GM19395 (cell line): ENCODE measurements around the gene ABHD11.
"Not testable (repeated sequence)": the region's sequence is repeated elsewhere in the genome, so short reads cannot be mapped to it uniquely, and the experiment has no call there.

Experiments
- ATAC-seq: cut with Tn5 transposase; IDR thresholded peaks from one replicate; pipeline ENCODE4 v1.9.1; 2021; ENCODE audit warnings: mild to moderate bottlenecking, moderate library complexity; ENCODE audit not compliant: unreplicated experiment

The ABHD11 gene

DNA sequence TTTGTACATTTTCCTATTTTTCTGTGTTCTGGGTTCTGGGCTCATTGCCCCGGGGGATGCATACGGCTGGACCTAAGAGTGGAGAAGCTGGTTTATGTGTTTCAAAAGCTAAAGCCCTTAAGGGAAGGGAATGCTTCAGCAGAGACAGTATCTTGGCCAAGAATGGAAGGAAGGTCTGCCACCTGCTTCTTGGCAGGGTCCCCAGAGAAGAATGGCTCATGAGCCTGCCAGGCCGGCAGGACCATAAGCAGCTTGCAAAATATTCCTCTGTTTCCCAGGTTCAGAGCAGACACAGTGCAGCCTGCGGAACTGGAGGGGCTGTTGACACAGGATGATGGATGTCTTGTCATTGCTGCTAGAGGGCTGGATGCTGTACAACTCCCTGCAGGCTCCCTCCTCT, 7.8 kb upstream of the ABHD11 start:
- no peak for ATAC-seq

DNA sequence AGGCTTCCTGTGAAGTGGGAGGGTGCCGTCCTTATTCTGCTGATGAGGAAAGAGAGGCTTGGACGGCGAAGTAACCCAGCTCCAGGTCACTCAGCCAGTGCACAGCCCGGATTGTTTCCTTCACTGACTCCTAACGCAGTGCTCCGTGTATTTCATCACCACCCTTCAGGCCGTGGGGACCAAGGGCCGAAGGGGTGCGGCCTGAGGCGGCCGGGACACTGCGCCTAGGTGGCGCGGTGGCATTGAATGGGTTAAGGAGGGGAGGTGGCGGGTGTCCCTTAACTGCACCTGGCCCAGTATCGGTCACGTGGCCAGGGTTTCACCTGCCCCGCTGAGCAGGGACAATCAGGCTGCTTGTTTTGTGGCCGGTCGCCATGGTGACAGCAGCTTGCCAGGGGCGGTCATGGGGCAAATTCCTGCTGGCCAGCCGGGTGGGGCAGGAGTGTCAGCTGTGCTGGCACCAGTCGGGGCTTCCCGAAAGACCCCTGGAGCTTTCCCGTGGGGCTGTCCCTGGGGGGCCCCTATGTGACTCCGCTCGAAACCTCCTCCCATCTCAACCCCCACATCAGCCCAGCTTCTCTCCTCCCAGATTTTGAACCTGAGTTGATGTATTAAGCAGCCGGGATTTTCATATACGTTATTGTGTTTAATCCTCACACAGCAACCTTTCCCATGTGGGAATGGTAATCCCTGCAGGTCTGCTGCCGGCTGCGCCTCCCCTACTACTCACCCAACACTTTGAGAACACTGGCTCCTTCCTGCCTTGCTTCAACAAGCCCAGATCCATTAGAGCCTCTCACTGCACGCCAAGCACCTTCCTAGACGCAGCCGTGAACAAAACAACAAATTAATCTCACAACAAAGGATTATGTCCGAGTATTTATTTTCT, 4.4 kb upstream of the ABHD11 start:
- no peak for ATAC-seq

DNA sequence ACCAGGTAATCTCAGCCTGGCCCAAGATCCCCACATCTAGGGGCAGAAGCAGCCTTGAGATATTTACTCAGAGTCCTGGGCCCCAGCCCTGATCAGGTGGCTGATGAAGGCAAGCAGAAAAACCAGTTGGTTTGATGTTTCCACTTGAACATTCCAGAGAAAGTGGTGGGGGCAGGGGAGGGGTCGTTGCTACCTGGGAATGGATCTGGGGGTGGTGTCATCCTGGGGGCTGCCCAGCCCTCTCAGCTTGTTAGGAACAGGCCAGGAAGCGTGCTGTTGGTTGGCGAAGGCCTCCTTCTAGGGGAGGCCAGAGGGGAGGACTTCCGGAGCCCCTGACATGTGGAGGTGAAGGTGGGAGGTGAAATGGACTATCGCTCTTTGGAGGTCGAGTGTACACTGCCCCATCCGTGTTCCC, 3.7 kb upstream of the ABHD11 start:
- ATAC-seq, result no peak

DNA sequence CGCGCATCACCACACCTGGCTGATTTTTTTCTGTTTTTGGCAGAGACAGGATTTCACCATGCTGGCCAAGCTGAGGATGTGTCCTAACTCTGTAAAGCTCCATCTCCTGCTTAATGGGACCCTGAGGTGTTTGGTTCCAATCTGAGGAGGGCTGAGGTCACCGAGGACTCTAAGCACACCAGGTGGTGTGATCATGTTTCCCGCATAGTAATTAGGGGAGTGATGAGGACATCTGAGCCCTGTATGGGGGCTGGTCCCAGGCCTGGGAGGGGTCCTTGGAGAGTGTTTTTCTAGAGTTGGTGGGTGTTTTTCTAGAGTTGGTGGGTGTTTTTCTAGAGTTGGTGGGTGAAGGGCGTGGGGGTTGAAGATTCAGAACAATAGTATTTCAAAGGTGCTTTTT, 3.0 kb upstream of the ABHD11 start:
- ATAC-seq, result no peak

DNA sequence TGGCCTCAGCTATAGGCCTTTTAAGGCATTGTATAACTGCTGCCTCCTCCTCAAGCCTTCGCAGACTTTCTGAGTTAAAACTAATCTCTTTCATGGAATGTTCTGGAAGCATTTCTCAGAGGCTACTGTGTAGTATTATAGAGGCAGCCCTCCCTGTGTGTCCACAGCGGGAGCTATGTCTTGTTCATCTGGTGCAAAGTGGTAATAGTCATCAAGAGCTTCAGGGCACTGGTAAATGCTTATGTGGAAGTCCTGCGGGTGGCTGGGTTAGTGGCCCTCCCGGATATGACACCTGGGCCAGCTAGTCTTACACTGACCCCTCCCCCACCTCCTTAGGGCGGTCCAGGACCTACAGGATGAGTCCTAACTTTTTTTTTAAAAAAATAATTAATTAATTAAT, 2.2 kb upstream of the ABHD11 start:
- ATAC-seq, result no peak

DNA sequence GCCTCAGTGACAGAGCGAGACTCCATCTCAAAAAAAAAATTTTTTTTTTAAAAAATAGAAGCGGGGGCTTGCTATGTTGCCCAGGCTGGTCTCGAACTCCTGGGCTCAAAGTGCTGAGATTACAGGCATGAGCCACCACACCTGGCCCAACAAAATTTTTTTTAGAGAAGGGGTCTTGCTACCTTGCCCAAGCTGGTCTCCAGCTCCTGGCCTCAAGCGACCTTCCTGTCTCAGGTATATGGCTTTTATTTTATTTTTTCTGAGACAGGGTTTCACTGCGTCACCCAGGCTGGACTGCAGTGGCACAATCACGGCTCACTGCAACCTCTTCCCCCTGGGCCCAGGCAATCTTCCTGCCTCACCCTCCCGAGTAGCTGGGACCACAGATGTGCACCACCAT, 1.6 kb upstream of the ABHD11 start:
- no peak for ATAC-seq

DNA sequence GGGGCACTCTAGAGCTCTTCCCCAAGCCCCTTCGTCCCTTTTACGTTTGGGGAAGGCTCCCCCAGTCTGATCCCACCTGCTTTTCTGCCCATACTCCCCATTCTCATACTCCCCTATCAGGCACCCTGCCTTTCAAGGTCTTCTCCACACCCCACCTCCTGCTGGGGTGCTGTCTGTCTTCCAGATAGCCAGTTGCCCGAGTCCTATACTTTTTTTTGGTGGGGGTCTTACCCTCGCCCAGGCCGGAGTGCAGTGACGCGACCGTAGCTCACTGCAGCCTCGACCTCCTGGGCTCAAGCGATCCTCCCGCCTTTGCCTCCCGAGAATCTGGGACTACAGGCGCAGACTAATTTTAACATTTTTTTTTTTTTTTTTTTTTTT, 775 bp upstream of the ABHD11 start:
- ATAC-seq, result peak; percentile 12

DNA sequence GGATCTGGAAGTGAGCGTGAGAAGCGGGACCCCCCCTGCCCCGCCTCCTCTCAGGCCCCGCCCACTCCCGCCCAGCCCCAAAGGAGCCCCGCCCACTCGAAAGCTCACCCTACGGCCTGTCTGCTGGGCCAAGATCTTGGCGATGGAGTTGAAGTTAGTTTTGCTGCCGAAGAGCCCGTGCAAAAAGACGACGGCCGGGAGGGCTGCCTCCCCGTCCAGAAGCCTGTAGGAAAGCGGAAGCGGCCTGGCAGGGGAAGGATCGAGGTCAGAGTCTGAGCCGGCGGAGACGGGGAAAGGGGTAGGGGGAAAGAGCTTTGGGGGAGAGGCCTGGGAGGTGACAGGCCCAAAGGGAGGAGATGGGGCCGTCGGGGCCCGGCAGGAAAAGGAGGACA, 386 bp downstream of the ABHD11 start:
- peak; percentile 17 for ATAC-seq

DNA sequence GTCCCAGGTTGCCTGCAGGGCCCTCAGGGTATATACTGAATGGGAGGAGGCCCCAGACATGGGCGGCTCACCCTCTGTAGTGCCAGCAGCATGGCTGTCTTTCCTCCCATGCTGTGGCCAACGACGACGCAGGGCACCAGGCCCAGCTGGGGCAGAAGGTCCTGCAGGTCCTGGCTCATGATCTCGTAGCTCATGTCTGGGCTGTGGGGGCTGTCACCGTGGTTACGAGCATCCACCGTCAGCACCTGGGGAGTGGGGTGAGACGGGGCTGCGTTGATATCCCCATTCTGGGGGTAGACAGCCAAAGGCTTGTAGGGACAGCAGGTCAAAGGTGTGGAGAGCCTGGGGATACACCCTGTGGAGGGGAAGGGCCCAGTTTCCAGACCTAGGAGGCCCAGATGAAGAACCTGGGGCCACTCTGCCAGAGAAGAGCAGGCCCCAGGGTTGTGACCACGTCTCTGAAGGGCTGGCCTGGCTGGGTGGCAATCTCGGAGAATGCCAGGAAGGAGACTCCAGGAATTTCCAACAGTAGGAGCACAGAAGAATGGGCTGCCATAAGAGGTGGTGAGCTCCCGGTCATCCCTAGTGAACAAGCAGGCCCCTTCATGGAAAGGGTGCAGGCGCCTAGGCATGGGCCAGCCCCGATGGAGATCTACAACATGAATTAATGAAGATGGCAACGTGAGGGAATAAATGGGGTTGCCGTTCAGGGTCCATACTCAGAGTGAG, 947 bp downstream of the ABHD11 start:
- ATAC-seq, result no peak

DNA sequence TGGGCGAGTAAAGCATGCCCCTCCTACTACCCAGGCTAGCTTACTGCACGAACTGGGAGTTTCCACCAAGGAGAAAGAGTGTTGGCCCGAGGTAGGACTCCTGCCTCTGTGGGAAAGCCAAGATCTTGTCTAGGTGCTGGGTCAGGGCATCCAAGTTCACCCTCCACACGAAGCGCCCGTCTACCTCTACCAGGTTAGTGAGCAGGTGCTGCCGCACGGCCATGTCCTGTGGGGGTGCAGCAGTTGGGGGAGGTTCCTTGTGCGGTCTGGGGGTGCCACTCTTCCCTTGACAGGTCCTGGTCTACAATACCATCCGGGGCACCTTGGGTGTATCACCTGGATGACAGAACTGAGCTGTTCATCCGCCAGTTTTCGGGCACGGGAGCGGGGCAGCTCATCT, 1.7 kb downstream of the ABHD11 start:
- no peak for ATAC-seq

DNA sequence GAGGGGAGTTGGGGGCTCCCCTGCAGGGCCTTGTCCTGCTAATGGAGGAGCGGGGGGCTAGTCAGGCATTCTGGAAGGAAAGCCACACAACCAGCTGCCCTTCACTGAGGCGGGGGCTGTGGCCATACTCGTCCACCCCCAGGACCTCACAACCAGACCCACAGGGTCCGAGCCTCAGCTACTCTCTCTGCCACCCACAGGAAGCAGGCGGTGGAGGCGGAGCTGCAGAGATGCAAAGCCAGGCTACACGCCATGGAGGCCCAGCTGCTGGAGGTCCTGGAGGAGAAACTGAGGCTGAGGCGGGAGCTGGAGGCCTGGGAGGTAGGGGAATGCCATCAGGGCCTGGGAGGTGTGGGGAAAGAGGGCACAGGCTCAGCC, 3.1 kb downstream of the ABHD11 start:
- ATAC-seq, result no peak

DNA sequence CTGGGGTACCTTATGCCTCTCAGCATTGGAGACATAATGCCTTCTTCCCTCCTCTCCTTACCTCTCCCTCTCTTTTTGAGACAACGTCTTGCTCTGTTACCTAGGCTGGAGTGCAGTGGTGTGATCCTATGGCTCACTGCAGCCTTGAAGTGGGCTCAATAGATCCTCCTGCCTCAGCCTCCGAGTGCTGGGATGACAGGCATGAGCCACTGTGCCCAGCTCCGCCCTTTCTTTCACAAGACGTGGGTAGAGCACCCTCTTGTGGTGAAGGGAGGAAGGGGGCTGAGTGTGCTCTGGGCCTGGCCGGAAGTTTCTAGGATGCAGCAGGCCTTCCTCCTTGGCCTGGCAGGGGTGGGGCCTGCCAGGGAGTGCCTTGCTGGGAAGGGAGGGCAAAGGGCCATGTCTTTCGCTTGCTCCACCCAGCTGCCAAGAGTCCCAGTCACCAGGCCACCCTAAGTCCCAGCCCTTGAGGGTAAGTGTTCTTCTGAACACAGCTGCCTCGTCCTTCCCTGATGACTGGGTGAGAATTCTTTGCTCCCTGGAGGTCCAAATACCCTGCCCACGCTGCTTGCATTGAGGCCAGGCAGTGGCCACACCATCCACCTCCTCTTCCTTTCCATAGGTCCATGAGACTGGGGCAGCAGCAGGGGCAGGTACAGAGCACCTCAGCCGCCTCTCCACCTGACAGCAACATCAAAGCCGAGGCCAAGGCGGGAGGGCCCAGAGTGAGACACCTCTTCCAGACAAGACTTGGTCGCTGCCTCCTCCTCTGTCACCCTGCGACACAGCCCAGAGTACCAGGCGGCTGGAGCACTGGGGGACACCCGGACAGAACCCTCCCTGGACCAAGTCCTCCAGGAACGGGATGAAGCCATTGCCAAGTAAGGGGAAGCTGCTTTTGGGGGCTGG, 3.7 kb downstream of the ABHD11 start:
- peak; percentile 47 for ATAC-seq

DNA sequence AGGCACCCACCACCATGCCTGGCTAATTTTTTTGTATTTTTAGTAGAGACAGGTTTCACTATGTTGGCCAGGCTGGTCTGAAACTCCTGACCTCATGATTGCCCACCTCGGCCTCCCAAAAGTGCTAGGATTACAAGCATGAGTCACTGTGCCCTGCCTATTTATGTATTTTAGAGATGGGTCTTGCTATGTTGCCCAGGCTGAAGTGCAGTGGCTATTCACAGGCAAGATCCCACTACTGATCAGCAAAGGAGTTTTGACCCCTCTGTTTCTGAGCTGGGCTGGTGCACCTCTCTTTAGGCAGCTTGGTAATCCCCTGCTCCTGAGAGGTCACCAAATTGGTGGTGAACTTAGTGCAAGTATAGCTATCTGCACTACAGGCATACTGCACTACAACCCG, 6.2 kb downstream of the ABHD11 start:
- ATAC-seq, result no peak

DNA sequence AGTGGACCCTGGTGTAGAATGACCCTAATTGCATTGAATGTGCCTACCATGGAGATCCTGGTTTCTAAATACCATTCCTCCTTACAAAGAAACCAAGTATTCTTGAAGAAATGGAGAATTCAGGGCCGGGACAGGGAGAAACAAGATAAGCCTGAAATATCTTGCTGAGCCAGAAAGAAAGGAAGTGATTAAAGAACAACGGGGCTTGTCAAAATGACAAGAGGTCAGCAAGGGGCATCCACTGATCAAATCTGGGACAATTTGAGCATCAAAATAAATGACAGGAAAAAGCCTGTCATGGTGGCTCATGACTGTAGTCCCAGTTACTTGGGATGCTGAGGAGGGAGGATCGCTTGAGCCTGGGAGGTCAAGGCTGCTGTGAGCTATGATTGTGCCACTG, 8.1 kb downstream of the ABHD11 start:
- no peak for ATAC-seq

DNA sequence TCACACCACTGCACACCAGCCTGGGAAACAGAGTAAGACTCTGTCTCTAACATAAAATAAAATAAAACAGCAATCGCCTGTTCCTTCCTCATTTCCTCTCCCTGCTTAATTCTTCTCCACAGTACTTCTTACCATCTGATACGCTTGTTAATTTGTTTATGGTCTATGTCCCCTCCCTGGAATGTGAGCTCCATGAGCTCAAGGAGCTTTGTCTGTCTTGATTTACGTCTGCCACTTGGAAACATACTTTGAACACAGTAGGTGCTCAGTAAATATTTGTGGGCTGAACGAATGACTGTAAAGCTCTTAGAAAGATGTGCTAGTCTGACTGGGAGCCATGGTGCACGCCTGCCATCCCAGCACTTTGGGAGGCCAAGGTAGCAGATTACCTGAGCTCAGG, 10.1 kb downstream of the ABHD11 start:
- no peak for ATAC-seq

DNA sequence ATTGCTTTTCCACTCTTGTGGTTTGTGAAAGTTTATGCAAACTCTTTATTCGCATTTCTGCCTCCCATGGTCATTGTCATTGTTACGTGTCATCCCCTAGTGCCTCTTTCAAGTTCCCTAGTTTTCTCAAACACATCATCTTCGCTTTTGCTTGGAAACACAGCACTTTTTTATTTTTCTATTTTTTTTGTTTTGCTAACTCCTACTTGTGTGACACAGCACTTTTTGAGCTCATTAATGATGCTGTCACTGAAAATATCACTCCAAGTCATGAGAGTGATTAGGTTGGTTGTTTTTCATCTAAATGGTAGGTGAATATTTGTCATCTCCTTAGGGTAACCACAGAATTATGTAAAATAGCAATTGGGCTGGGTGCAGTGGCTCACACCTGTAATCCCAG, 10.7 kb downstream of the ABHD11 start:
- ATAC-seq, result no peak

DNA sequence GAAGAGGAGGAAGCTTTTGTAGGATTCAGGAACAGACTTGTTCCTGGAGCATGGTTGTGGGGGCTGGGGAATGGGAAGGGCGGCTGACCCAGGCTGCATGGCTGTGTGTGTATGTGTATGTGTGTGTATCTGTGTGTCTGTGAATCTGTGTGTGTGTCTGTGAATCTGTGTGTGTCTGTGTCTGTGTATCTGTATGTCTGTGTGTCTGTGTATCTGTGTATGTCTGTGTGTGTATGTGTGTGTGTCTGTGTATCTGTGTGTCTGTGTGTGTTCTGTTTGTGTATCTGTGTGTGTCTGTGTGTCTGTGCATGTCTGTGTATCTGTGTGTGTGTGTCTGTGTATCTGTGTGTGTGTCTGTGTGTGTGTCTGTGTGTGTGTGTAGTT, 12.5 kb downstream of the ABHD11 start:
- no peak for ATAC-seq

DNA sequence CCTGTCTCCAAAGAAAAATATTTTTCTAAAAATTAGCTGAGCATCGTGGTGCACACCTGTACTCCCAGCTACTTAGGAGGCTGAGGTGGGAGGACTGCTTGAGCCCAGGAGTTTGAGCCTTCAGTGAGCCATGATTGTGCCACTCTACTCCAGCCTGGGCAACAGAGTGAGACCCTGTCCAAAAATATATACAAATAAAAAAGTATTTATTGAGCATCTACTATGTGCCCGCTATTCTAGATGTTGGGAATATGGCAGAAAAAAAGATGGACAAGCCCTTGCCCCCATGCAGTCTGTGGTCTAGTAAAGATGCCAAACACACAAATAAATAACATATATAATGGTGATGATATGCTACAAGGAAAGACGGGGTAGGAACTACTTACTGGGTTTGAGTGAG, 14.8 kb downstream of the ABHD11 start:
- no peak for ATAC-seq

DNA sequence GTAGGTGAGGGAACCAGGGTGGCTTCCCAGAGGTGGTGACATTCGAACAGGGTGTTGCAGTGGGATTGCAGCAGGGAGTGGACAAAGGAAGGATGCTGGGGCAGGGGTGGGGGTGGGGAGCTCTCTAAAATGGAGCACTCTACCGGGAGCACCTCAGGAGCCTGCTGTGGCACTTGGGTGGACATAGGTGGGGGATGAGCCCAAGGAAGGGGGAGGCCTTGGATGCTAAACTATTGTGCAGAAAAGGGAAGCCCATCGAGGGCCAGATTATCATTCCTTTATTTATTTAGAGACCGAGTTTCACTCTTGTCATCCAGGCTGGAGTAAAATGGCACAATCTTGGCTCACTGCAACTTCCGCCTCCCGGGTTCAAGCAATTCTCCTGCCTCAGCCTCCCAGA, 15.8 kb downstream of the ABHD11 start:
- ATAC-seq, result no peak

DNA sequence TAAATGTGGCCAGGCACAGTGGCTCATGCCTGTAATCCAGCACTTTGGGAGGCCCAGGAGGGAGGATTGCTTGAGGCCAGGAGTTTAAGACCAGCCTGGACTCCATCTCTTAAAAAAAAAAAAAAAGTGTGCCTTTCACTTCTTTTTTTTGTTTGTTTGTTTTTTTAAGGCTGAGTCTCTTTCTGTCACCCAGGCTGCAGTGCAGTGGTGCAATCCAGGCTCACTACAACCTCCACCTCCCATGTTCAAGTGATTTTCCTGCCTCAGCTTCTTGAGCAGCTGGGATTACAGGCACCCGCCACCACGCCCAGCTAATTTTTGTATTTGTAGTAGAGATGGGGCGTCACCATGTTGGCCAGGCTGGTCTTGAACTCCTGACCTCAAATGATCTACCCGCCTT, 16.4 kb downstream of the ABHD11 start:
- ATAC-seq, result not testable (repeated sequence)

DNA sequence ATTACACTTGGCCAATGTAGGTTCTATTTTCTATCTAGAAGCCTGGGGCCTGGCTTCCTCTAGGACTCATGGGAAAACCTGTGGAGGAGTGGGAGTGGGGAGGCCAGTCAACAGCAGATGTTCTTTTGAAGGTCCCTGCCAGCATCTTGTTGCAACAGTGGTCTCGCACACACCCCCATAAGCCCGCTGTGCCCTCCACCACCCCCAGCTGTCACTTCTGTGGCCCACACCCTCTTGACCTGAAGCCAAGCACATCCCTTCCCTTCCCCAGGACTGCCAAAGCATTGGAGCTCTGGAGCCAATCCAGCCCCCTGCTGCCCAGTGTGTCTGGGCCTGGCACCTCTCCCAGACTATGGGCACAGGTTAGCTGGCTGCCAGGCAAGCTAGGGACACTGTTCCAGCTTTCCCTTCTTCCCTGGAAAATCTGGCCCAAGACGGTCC, 17.2 kb downstream of the ABHD11 start:
- ATAC-seq, result no peak
